ENCODE measurements around the gene KCNT2. TPM values are rescaled to one million over a fixed set of nuclear protein-coding genes. Genes with fewer than 3 reads are reported as not detected.

The KCNT2 gene
- total RNA-seq, 1 experiment from 2014 or later, result 9.1 TPM

- H3K9ac ChIP-seq (ENCODE audit: extremely low read depth, insufficient read length, low read length), result no peak overlapping the region
- H2BK12ac ChIP-seq (ENCODE audit: insufficient read length, low read depth, low read length), result no peak overlapping the region
- H2BK120ac ChIP-seq (ENCODE audit: low read depth, low read length, poor library complexity, severe bottlenecking), result no peak overlapping the region
- no peak overlapping the region for H3K18ac ChIP-seq (ENCODE audit: insufficient read length, low read depth, low read length)
- H3K23ac ChIP-seq (ENCODE audit: insufficient read length, low read depth, low read length), result no peak overlapping the region
- no peak overlapping the region for H2BK15ac ChIP-seq (ENCODE audit: low read depth, low read length)
- H3K4me1 Mint-ChIP-seq, result peaks cover 33 to 37% of the 10 kb centered on the region in 2 experiments
- H3K79me2 ChIP-seq (ENCODE audit: insufficient read depth, low read length), result no peaks in the 10 kb centered on the region
- H4K5ac ChIP-seq (ENCODE audit: insufficient read length, low read depth, low read length), result no peak overlapping the region
- peaks cover 0 to 2% (median 0%) of the 10 kb centered on the region in 3 experiments; a peak in 1 of 7 replicates for H3K36me3 Mint-ChIP-seq (ENCODE audit: insufficient read depth in 1 of 3, low read depth in 3 of 3)
- H3K27ac ChIP-seq (ENCODE audit: insufficient read length, low read depth, low read length), result no peak overlapping the region
- H3K27me3 ChIP-seq (ENCODE audit: insufficient read depth, low read length), result no peaks in the 10 kb centered on the region
- no CpG with 5 or more reads among the region's 1 CpG for WGBS (ENCODE audit: extremely low coverage, insufficient read length, low lambda C conversion rate)
- H3K27me3 Mint-ChIP-seq (ENCODE audit: low read depth), result no peaks in the 10 kb centered on the region
- no peaks in the 10 kb centered on the region for H3K79me1 ChIP-seq (ENCODE audit: insufficient read depth, low read depth, low read length, poor library complexity, severe bottlenecking)
- H3K4me1 ChIP-seq (ENCODE audit: insufficient read depth, low read length), result peaks cover 4% of the 10 kb centered on the region; the same call in 1 of the 2 replicates
- H3K14ac ChIP-seq (ENCODE audit: insufficient read depth, low read length), result no peak overlapping the region
- no peak overlapping the region for H4K91ac ChIP-seq (ENCODE audit: insufficient read length, low read depth, low read length)
- no peak overlapping the region for H3T11ph ChIP-seq (ENCODE audit: low read length)
- no peak overlapping the region for H3K27ac Mint-ChIP-seq
- H3K4me3 Mint-ChIP-seq, result no peak overlapping the region
- H2AFZ ChIP-seq (ENCODE audit: low read length), result no peak overlapping the region
- H3K9me3 ChIP-seq (ENCODE audit: control insufficient read depth, low read depth, low read length), result no peaks in the 10 kb centered on the region
- no peak overlapping the region for H2AK5ac ChIP-seq (ENCODE audit: insufficient read length, low read length)
- no peak for DNase-seq
- no peak for TF ChIP-seq CTCF (conservative IDR thresholded peaks at IDR 0.05)
- H3K9me3 Mint-ChIP-seq, result no peaks in the 10 kb centered on the region
- no peak overlapping the region for H2BK20ac ChIP-seq (ENCODE audit: low read depth, low read length, poor library complexity, severe bottlenecking)
- H4K20me1 ChIP-seq (ENCODE audit: control insufficient read depth, insufficient read depth, insufficient read length), result no peaks in the 10 kb centered on the region
- H2BK5ac ChIP-seq (ENCODE audit: insufficient read length, low read length), result no peak overlapping the region
- no peaks in the 10 kb centered on the region for H3K23me2 ChIP-seq (ENCODE audit: insufficient read length, low read depth, low read length, poor library complexity, severe bottlenecking)
- no peak overlapping the region for H3K4ac ChIP-seq (ENCODE audit: low read depth, low read length)
- no peak overlapping the region for H3K56ac ChIP-seq (ENCODE audit: insufficient read length, low read depth, low read length)
- H3K4me2 ChIP-seq (ENCODE audit: insufficient read depth, insufficient read length, low read length), result no peak overlapping the region
- H4K8ac ChIP-seq (replicated peaks; ENCODE audit: insufficient read length, low read depth, low read length), result no peak overlapping the region
These were observed 162.5 kb downstream of the KCNT2 start for GRCh38 chr1:196445775-196446174.

Measured in H9 (cell line).